Lower leg skin (tissue), 3 donors: ENCODE measurements around the gene APOE.

ENCODE experiments used
- CTCF ChIP-seq, 3 donors: fragments of 450-650 bp; IDR thresholded peaks; one replicate each; pipeline ENCODE4 v1.5.1; 2016; ENCODE audit warnings: antibody characterized with exemption in 3 of 3, mild to moderate bottlenecking in 3 of 3, moderate library complexity in 2 of 3
- POLR2A ChIP-seq, 2 donors: fragments of 450-650 bp; IDR thresholded peaks; one replicate each; pipeline ENCODE4 v1.6.1; 2016 to 2017; ENCODE audit warnings: antibody characterized with exemption in 2 of 2, mild to moderate bottlenecking in 1 of 2, moderate library complexity in 1 of 2

- TF ChIP-seq POLR2A (IDR thresholded peaks at IDR 0.05) = no peak
- no peak for TF ChIP-seq CTCF (IDR thresholded peaks at IDR 0.05)
Measured at GRCh38 chr19:44958090-44958489, 52.5 kb downstream of the APOE start.
